GM18511 (cell line): ENCODE results near the gene NCAM1.

ENCODE experiments used
- ATAC-seq: cut with Tn5 transposase; IDR thresholded peaks from one replicate; pipeline ENCODE4 v1.9.1; 2021; ENCODE audit warnings: mild to moderate bottlenecking, moderate library complexity; ENCODE audit not compliant: unreplicated experiment

The NCAM1 gene

GRCh38 chr11:113162592-113162962 is 201.4 kb downstream of the NCAM1 start:
- no peak for ATAC-seq

GRCh38 chr11:113163291-113164030 is 202.2 kb downstream of the NCAM1 start:
- ATAC-seq: no peak

- no peak for ATAC-seq
Observed at GRCh38 chr11:113166280-113166679, 205.1 kb downstream of the NCAM1 start.

- ATAC-seq: no peak
Observed at GRCh38 chr11:113167599-113167998, 206.4 kb downstream of the NCAM1 start.

GRCh38 chr11:113168354-113169342 is 207.4 kb downstream of the NCAM1 start:
- ATAC-seq: no peak

GRCh38 chr11:113172382-113172951 is 211.2 kb downstream of the NCAM1 start:
- no peak for ATAC-seq

GRCh38 chr11:113173126-113173525 is 211.9 kb downstream of the NCAM1 start:
- no peak for ATAC-seq

GRCh38 chr11:113174882-113175281 is 213.7 kb downstream of the NCAM1 start:
- ATAC-seq: no peak

GRCh38 chr11:113176599-113177360 is 215.6 kb downstream of the NCAM1 start:
- ATAC-seq: no peak

GRCh38 chr11:113177671-113178070 is 216.5 kb downstream of the NCAM1 start:
- ATAC-seq: no peak

- no peak for ATAC-seq
Observed at GRCh38 chr11:113178381-113179070, 217.3 kb downstream of the NCAM1 start.

- ATAC-seq: no peak
Observed at GRCh38 chr11:113179181-113179704, 218.0 kb downstream of the NCAM1 start.

- no peak for ATAC-seq
Observed at GRCh38 chr11:113181094-113181493, 219.9 kb downstream of the NCAM1 start.

- no peak for ATAC-seq
Observed at GRCh38 chr11:113182288-113182687, 221.1 kb downstream of the NCAM1 start.

GRCh38 chr11:113184498-113184897 is 223.3 kb downstream of the NCAM1 start:
- ATAC-seq: no peak

- ATAC-seq: no peak
Observed at GRCh38 chr11:113188371-113188834, 227.2 kb downstream of the NCAM1 start.

GRCh38 chr11:113189909-113190667 is 228.9 kb downstream of the NCAM1 start:
- no peak for ATAC-seq

GRCh38 chr11:113192121-113192925 is 231.1 kb downstream of the NCAM1 start:
- no peak for ATAC-seq
